ENCODE results near the gene LAMB1.

LAMB1 gene

GRCh38 chr7:108028111-108028510 is 25.1 kb upstream of the LAMB1 start:
- Histone ChIP-seq H3K36me3 (replicated peaks; ENCODE audit: low read depth, low read length) (no peaks in the 10 kb centered on the region), H3K9me3 (ENCODE audit: insufficient read depth, low read length) (no peaks in the 10 kb centered on the region), H3K4me3 (ENCODE audit: low read length) (no peak overlapping the region), H3K79me2 (ENCODE audit: low read length) (no peaks in the 10 kb centered on the region), H3K27me3 (ENCODE audit: low read depth, low read length) (no peaks in the 10 kb centered on the region), H2AFZ (ENCODE audit: low read depth, low read length) (no peak overlapping the region), H3K27ac (ENCODE audit: low read length) (no peak overlapping the region), H3K4me1 (ENCODE audit: low read length) (peaks cover 6% of the 10 kb centered on the region; the same call in 1 of the 2 replicates), H4K20me1 (ENCODE audit: insufficient read depth, low read length) (no peaks in the 10 kb centered on the region), H3K4me2 (ENCODE audit: low read length) (no peak overlapping the region), H3K9ac (ENCODE audit: low read length) (no peak overlapping the region)
- TF ChIP-seq, protein P1, sequence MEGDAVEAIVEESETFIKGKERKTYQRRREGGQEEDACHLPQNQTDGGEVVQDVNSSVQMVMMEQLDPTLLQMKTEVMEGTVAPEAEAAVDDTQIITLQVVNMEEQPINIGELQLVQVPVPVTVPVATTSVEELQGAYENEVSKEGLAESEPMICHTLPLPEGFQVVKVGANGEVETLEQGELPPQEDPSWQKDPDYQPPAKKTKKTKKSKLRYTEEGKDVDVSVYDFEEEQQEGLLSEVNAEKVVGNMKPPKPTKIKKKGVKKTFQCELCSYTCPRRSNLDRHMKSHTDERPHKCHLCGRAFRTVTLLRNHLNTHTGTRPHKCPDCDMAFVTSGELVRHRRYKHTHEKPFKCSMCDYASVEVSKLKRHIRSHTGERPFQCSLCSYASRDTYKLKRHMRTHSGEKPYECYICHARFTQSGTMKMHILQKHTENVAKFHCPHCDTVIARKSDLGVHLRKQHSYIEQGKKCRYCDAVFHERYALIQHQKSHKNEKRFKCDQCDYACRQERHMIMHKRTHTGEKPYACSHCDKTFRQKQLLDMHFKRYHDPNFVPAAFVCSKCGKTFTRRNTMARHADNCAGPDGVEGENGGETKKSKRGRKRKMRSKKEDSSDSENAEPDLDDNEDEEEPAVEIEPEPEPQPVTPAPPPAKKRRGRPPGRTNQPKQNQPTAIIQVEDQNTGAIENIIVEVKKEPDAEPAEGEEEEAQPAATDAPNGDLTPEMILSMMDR (IDR thresholded peaks at IDR 0.05; ENCODE audit: low read depth, low read length), result no peak
- no peak for TF ChIP-seq EZH2phosphoT487 (IDR thresholded peaks at IDR 0.05; ENCODE audit: low read depth)

GRCh38 chr7:108027239-108027638 is 24.3 kb upstream of the LAMB1 start:
- Histone ChIP-seq H3K4me3 (ENCODE audit: low read length) (no peak overlapping the region), H3K9ac (ENCODE audit: low read length) (no peak overlapping the region), H3K4me1 (ENCODE audit: low read length) (peaks cover 3% of the 10 kb centered on the region; the same call in 1 of the 2 replicates), H3K4me2 (ENCODE audit: low read length) (no peak overlapping the region), H2AFZ (ENCODE audit: low read depth, low read length) (no peak overlapping the region), H3K27me3 (ENCODE audit: low read depth, low read length) (no peaks in the 10 kb centered on the region), H4K20me1 (ENCODE audit: insufficient read depth, low read length) (no peaks in the 10 kb centered on the region), H3K27ac (ENCODE audit: low read length) (no peak overlapping the region), H3K9me3 (ENCODE audit: insufficient read depth, low read length) (no peaks in the 10 kb centered on the region), H3K79me2 (ENCODE audit: low read length) (no peaks in the 10 kb centered on the region), H3K36me3 (replicated peaks; ENCODE audit: low read depth, low read length) (no peaks in the 10 kb centered on the region)
- no peak for TF ChIP-seq EZH2phosphoT487 (IDR thresholded peaks at IDR 0.05; ENCODE audit: low read depth)
- TF ChIP-seq, protein P1 (IDR thresholded peaks at IDR 0.05; ENCODE audit: low read depth, low read length), result no peak

DNA sequence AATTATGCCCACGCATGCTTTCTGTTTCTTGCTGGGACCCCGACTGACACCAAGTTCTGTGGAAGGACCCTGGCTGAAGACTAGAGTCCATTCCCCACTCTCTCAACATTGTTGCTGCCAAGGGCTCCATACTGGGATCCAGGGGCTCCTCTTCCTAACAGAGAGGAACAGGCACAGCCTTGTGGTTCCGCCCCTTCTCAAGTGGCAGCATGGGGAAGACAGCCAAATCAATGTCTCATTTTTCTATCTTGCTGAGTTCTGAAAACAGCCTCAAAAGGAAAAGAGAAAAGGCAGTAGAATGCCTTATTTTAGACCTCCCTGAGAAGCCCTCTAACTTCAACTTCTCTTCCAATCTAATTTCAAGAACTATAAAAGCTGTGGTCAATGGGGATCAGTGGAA is 23.7 kb upstream of the LAMB1 start:
- Histone ChIP-seq H4K20me1 (ENCODE audit: insufficient read depth, low read length) (no peaks in the 10 kb centered on the region), H3K36me3 (replicated peaks; ENCODE audit: low read depth, low read length) (no peaks in the 10 kb centered on the region), H3K4me3 (ENCODE audit: low read length) (no peak overlapping the region), H3K27me3 (ENCODE audit: low read depth, low read length) (no peaks in the 10 kb centered on the region), H3K27ac (ENCODE audit: low read length) (no peak overlapping the region), H3K4me2 (ENCODE audit: low read length) (no peak overlapping the region), H3K4me1 (ENCODE audit: low read length) (peaks cover 3% of the 10 kb centered on the region; the same call in 1 of the 2 replicates), H3K79me2 (ENCODE audit: low read length) (no peaks in the 10 kb centered on the region), H3K9ac (ENCODE audit: low read length) (no peak overlapping the region), H2AFZ (ENCODE audit: low read depth, low read length) (no peak overlapping the region), H3K9me3 (ENCODE audit: insufficient read depth, low read length) (no peaks in the 10 kb centered on the region)
- TF ChIP-seq, protein P1 (IDR thresholded peaks at IDR 0.05; ENCODE audit: low read depth, low read length), result no peak
- no peak for TF ChIP-seq EZH2phosphoT487 (IDR thresholded peaks at IDR 0.05; ENCODE audit: low read depth)

GRCh38 chr7:108026116-108026515 is 23.2 kb upstream of the LAMB1 start:
- no peaks in the 10 kb centered on the region for H4K20me1 ChIP-seq (ENCODE audit: insufficient read depth, low read length)
- TF ChIP-seq, protein P1 (IDR thresholded peaks at IDR 0.05; ENCODE audit: low read depth, low read length), result no peak
- no peak for TF ChIP-seq EZH2phosphoT487 (IDR thresholded peaks at IDR 0.05; ENCODE audit: low read depth)
- no peak overlapping the region for H3K9ac ChIP-seq (ENCODE audit: low read length)
- no peak overlapping the region for H3K4me2 ChIP-seq (ENCODE audit: low read length)
- H3K79me2 ChIP-seq (ENCODE audit: low read length), result no peaks in the 10 kb centered on the region
- no peaks in the 10 kb centered on the region for H3K27me3 ChIP-seq (ENCODE audit: low read depth, low read length)
- no peak overlapping the region for H3K4me3 ChIP-seq (ENCODE audit: low read length)
- H3K27ac ChIP-seq (ENCODE audit: low read length), result no peak overlapping the region
- H2AFZ ChIP-seq (ENCODE audit: low read depth, low read length), result no peak overlapping the region
- H3K36me3 ChIP-seq (replicated peaks; ENCODE audit: low read depth, low read length), result no peaks in the 10 kb centered on the region
- H3K4me1 ChIP-seq (ENCODE audit: low read length), result peaks cover 3% of the 10 kb centered on the region; the same call in 1 of the 2 replicates
- H3K9me3 ChIP-seq (ENCODE audit: insufficient read depth, low read length), result no peaks in the 10 kb centered on the region

All from OCI-LY3 (cell line).